A673 (cell line): ENCODE measurements around the gene BACH2. TPM values are rescaled to one million over a fixed set of nuclear protein-coding genes. Genes with fewer than 3 reads are reported as not detected.

Experiments
- BruUV-seq: library from RNA; stranded (reverse); fragments of 400-500 nt; replicated peaks from 2 replicates; lab custom pipeline; 2021; lab: Mats Ljungman, UMichigan
- CTCF ChIA-PET: fragments of 300-600 bp; sonication (Branson Sonifier 250); formaldehyde crosslinking; loops from one replicate; lab custom pipeline; 2022; ENCODE audit warnings: antibody characterized with exemption; lab: Charles Lee
- POLR2A ChIA-PET: fragments of 300-600 bp; sonication (Branson Sonifier 250); formaldehyde crosslinking; loops from one replicate; lab custom pipeline; 2022; ENCODE audit warnings: antibody characterized with exemption; ENCODE audit not compliant: low non-redundant PET; lab: Charles Lee
- DNase-seq: peaks from one replicate; pipeline ENCODE4 v3.0.0-alpha.2; 2015; ENCODE audit warnings: low spot score
- H3K27ac ChIP-seq: fragments of 200-600 bp; sonication (generic); 2 replicates; pipeline ENCODE4 v1.5.1; 2016; ENCODE audit warnings: mixed run types, low read depth, mild to moderate bottlenecking, mixed read lengths, antibody characterized with exemption, low read length; ENCODE audit not compliant: poor library complexity, severe bottlenecking
- H3K27me3 ChIP-seq: fragments of 200-600 bp; sonication (generic); replicated peaks from 2 replicates; pipeline ENCODE4 v1.6.1; 2017; ENCODE audit warnings: mixed run types, low read depth, mild to moderate bottlenecking, mixed read lengths, antibody characterized with exemption, low read length; ENCODE audit not compliant: insufficient read depth, poor library complexity
- H3K36me3 ChIP-seq: fragments of 200-600 bp; sonication (generic); 2 replicates; pipeline ENCODE4 v1.6.1; 2016; ENCODE audit warnings: mixed run types, mild to moderate bottlenecking, mixed read lengths, antibody characterized with exemption, low read length; ENCODE audit not compliant: insufficient read depth, poor library complexity, severe bottlenecking
- H3K4me1 ChIP-seq: fragments of 200-600 bp; sonication (generic); 2 replicates; pipeline ENCODE4 v1.6.1; 2017; ENCODE audit warnings: mixed run types, mild to moderate bottlenecking, mixed read lengths, antibody characterized with exemption, low read length; ENCODE audit not compliant: insufficient read depth, poor library complexity, severe bottlenecking
- H3K4me3 ChIP-seq: fragments of 200-600 bp; sonication (generic); 2 replicates; pipeline ENCODE4 v1.5.1; 2016; ENCODE audit warnings: low read depth, mixed run types, mild to moderate bottlenecking, mixed read lengths, low read length; ENCODE audit not compliant: poor library complexity, severe bottlenecking
- H3K9me3 ChIP-seq: fragments of 200-600 bp; sonication (generic); 2 replicates; pipeline ENCODE4 v1.6.1; 2016; ENCODE audit warnings: mixed run types, low read depth, mild to moderate bottlenecking, mixed read lengths, antibody characterized with exemption, low read length; ENCODE audit not compliant: poor library complexity, severe bottlenecking
- EZH2 ChIP-seq: fragments of 200-600 bp; sonication (generic); IDR thresholded peaks from 2 replicates; pipeline ENCODE4 v1.6.1; 2017; ENCODE audit warnings: borderline replicate concordance, low read depth, mild to moderate bottlenecking, mixed read lengths, antibody characterized with exemption, low read length; ENCODE audit not compliant: poor library complexity, severe bottlenecking
- intact Hi-C: fragments of 100-400 bp; cut with micrococcal nuclease; formaldehyde crosslinking; loops from one replicate; pipeline ENCODE4 v1.10.0; 2022; ENCODE audit not compliant: unreplicated experiment
- total RNA-seq: library from RNA; stranded (reverse); gene quantifications from 2 replicates; pipeline ENCODE4 v1.2.3, GENCODE V29; 2021
- TF ChIP-seq, protein P1 (sequence below): fragments of 300-800, 200-600 bp; sonication (generic); conservative IDR thresholded peaks from 2 replicates; pipeline ENCODE4 v1.5.1; 2017; ENCODE audit warnings: low read depth, mild to moderate bottlenecking, antibody characterized with exemption, low read length, moderate library complexity, mixed read lengths

Gene BACH2
- total RNA-seq, 1 experiment from 2014 or later, result 0.37 TPM

DNA sequence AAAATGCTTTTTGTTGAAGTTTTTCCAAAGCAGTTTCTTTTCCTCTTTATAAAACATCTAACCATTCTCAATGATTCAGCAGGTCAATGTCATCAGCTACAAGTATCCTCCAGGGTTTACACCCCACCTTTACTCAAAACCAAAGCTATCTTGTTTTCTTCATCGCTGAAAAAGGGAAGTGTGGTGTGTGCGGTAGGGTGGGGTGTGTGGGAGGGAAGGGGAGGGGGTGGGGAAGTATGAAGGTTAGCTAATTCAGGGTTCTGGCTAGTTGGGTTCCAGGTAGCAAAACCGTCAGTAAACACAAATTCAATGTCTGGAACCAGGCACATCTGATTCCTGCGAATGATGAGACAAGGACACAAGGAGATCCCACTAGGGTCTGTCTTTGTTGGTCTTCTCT, 212.8 kb downstream of the BACH2 start:
- ChIA-PET POLR2A (no interaction called here), CTCF (no interaction called here)
- no peaks in the 10 kb centered on the region for H3K9me3 ChIP-seq
- H3K27ac ChIP-seq, result no peak overlapping the region
- intact Hi-C loops, result no loop called here
- H3K4me1 ChIP-seq, result no peaks in the 10 kb centered on the region
- no peak overlapping the region for H3K4me3 ChIP-seq
- H3K36me3 ChIP-seq, result no peaks in the 10 kb centered on the region
- DNase-seq, result no peak
- no TSS peak for BruUV-seq
- TF ChIP-seq, protein P1, sequence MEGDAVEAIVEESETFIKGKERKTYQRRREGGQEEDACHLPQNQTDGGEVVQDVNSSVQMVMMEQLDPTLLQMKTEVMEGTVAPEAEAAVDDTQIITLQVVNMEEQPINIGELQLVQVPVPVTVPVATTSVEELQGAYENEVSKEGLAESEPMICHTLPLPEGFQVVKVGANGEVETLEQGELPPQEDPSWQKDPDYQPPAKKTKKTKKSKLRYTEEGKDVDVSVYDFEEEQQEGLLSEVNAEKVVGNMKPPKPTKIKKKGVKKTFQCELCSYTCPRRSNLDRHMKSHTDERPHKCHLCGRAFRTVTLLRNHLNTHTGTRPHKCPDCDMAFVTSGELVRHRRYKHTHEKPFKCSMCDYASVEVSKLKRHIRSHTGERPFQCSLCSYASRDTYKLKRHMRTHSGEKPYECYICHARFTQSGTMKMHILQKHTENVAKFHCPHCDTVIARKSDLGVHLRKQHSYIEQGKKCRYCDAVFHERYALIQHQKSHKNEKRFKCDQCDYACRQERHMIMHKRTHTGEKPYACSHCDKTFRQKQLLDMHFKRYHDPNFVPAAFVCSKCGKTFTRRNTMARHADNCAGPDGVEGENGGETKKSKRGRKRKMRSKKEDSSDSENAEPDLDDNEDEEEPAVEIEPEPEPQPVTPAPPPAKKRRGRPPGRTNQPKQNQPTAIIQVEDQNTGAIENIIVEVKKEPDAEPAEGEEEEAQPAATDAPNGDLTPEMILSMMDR, result no peak
- no peak for TF ChIP-seq EZH2
- H3K27me3 ChIP-seq, result peaks cover 6% of the 10 kb centered on the region

DNA sequence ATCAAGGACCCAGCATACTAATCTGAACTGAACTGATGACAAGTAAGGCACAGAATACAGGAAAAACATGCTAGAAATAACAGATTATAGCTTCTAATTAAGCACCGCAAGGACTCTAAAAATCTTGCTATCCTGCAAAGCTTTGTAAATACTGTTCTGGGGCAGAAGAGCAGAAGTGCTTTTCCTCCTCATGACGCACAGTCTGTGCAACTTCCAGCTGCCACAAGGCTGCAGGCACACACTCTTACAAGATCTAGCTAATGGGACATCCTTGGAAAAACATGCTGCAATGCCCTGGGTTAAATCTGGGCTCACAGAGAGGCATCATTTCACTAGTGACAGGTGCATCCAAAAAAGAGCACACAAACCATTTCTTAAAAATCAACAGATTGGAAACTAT, 213.8 kb downstream of the BACH2 start:
- Histone ChIP-seq H3K4me1 (no peaks in the 10 kb centered on the region), H3K4me3 (no peak overlapping the region), H3K36me3 (no peaks in the 10 kb centered on the region), H3K9me3 (no peaks in the 10 kb centered on the region), H3K27ac (no peak overlapping the region), H3K27me3 (peaks cover 10% of the 10 kb centered on the region)
- no peak for TF ChIP-seq EZH2
- TF ChIP-seq, protein P1, result no peak
- POLR2A ChIA-PET, result no interaction called here
- DNase-seq, result no peak
- no TSS peak for BruUV-seq
- intact Hi-C loops, result no loop called here
- CTCF ChIA-PET, result no interaction called here

DNA sequence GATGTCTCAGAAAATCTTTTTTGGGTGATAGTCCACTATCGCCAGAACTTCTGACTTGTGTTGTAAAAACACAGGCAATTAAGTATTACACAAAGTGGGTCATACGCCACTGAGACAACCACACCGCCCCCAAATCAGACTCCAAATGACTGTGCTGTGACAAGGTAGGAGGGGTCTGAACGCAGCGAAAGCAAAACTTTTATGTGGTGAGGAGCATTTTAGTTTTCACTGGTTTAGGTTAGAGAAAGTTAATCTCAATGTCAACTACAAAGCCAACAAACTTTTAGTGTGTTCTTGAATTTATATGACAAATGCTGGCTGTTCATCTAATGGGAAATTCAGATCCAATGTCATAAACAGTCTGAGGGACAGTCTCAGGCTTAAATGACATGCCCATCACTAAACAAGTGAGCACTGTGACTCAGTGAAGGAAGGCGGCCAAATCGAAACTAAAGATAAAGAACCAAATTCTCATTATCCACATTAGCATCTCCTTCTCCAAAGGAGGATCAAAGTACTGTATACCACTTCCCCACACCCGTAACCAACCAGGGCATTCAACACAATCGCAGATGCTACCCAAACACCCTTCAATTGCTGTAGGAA, 215.7 kb downstream of the BACH2 start:
- peaks cover 26% of the 10 kb centered on the region for H3K27me3 ChIP-seq
- POLR2A ChIA-PET, result no interaction called here
- H3K36me3 ChIP-seq, result no peaks in the 10 kb centered on the region
- no TSS peak for BruUV-seq
- CTCF ChIA-PET, result no interaction called here
- DNase-seq, result no peak
- intact Hi-C loops, result no loop called here
- H3K9me3 ChIP-seq, result no peaks in the 10 kb centered on the region
- no peak overlapping the region for H3K27ac ChIP-seq
- no peak overlapping the region for H3K4me3 ChIP-seq
- H3K4me1 ChIP-seq, result no peaks in the 10 kb centered on the region
- TF ChIP-seq, protein P1, result no peak
- no peak for TF ChIP-seq EZH2
